T-helper 2 cell treated with Interferon-gamma antibody and Interleukin-4, amounts not matched to agents 100 ng/mL and 5 ng/mL, for 36 hours (primary cell): ENCODE results near the gene CTIF. TPM values are rescaled to one million over a fixed set of nuclear protein-coding genes. Genes with fewer than 3 reads are reported as not detected.

Experiments
- intact Hi-C: fragments of 100-400 bp; cut with micrococcal nuclease; formaldehyde crosslinking; loops from one replicate; pipeline ENCODE4 v1.15.1; 2023
- total RNA-seq: library from RNA; stranded (reverse); gene quantifications from 2 replicates; pipeline ENCODE4 v1.2.3, GENCODE V29; 2022

CTIF gene
- total RNA-seq, 1 donor from 2014 or later: 2.4 TPM

- intact Hi-C loops: no loop called here
These were observed 288.7 kb downstream of the CTIF start for GRCh38 chr18:48827291-48828193.

DNA sequence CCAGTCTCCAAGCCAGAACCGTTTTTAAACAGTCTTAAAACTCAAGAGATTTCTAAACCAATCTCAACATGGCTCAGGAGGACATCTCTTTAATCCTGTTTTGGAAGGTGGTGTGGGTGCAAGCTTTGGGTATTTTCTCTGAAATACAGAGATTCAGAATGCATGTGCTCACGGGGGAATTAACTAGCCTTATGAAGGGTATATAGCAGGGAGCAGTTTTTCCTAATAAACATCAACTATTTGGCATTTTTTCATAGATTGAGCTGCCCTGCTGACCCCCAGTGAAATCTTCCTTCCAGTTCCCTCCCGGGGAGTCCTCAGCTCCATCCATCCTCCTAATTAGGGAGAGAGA is 289.3 kb downstream of the CTIF start:
- intact Hi-C loops: no loop called here

DNA sequence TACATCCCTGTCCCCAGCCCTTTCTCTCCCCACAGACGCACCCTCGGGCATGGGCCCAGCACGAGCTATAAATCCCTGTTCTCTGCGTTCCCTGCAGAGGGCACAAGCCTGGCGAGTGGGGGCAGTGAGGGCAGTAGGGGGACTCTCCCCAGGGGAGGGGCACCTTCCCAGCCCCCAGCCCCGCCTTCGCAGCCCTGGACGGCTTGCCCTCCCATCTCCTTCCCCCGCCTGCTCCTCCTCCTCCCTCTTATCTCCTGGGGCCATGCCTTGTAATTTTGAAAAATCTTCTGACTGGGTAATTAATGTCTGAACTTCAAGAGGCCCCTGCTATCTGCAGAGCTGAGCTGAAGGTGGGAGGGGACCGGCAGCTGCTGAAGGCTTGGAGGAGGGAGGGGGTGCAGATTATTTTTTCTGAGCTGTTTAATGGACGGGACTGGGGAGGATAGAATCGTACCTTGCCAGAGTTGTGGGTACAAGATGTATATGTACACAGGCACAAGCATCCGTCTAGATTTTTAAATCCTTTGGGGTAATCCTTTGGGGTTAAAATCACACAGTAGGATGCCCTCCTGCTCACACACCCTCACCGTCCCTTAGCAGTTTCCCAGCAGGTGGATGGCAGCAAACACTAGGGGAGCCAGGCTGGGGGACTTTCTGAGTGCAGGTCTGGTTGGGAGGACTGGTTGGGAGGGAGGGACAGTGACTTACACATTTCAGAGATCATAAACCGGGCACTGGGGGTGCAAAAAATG is 290.0 kb downstream of the CTIF start:
- intact Hi-C loops: no loop called here

GRCh38 chr18:48829443-48830149 is 290.8 kb downstream of the CTIF start:
- intact Hi-C loops: loop anchor here (5.0 to 10.0 kb wide), 3 partner anchors 52 to 1455 kb away; partner anchors contain the start of genes ACAA2, CXXC1 and MBD1

DNA sequence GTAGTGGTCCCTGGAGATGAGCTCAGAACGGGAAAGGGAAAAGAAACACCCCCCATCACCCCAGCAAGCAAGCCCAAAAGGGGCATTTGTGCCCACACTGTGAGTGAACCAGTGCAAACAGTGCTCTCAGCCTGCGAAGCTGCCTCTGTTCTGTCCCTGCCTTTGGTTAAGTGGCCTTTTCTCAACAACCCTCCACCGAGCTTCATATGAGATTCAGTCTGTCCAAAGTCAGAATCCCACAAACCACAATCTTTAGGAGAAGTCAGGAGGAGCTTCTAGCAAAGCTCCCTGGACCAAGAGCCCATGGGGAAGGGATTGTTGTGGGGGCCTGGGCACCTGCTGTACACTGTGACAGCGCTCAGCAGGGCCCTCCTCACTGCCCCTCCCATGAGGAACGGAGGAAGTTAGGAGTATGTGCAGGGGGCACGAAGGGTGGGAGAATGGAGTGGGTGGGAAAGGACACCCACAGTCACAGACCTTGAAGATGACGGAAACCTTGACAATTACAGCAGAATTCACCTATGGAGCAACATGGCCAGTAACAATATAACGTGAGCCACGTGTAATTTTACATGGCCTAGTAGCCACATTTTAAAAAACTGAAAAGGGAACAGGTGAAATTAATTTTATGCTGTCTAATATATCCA is 292.4 kb downstream of the CTIF start:
- intact Hi-C loops: loop anchor here (5.0 to 10.0 kb wide), 3 partner anchors 54 to 1454 kb away; partner anchors contain the start of genes ACAA2, CXXC1 and MBD1

- intact Hi-C loops: loop anchor here (5.0 to 10.0 kb wide), 3 partner anchors 55 to 1453 kb away; partner anchors contain the start of genes ACAA2, CXXC1 and MBD1
These were observed 293.0 kb downstream of the CTIF start for GRCh38 chr18:48831802-48832201.

DNA sequence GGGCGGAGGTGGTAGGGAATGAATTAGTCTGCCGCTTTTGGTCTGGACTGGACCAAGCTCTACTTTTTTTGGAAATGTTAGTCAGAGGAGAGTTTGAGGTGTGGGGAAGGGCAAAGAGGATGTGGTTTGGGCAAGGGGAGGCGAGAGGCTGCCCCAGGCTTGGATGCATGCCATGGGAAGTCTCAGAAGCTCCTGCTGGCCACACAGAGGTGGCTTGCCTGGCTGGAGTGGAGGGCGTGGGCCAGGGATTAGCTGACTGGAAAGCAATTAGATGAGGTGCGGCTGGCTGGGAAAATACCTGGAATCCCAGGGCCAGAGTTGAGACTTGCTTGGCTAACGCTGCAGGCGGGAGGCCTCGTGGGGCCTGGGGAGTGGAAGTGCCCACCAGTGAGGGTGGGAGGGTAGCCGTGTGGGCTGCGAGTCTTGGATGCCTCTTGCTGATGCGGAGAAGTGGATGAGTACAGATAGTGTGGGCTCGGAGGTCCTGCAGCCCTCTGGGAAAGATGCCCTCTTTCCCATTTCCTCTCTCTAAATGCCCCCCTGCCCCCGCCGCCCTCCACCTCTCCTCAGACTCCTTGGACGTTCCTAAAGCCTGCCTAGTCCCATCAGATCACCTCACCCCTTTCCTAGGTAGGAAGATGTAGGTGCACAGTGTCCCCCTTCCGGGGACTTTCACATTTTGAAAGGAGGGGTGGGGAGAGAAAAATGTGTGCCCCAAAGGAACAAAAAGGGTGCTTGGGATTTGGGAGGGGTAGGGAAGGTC is 294.3 kb downstream of the CTIF start:
- intact Hi-C loops: loop anchor here (5.0 to 10.0 kb wide), 3 partner anchors 56 to 1452 kb away; partner anchors contain the start of genes ACAA2, CXXC1 and MBD1

- intact Hi-C loops: loop anchor here (1.0 to 10.0 kb wide), 7 partner anchors 8 to 1451 kb away; partner anchors contain the start of genes ACAA2, CXXC1 and MBD1
These were observed 295.0 kb downstream of the CTIF start for GRCh38 chr18:48833701-48834412.

- intact Hi-C loops: loop anchor here (1.0 to 10.0 kb wide), 7 partner anchors 8 to 1450 kb away; partner anchors contain the start of genes ACAA2, CXXC1 and MBD1
These were observed 295.7 kb downstream of the CTIF start for GRCh38 chr18:48834413-48835031.

- intact Hi-C loops: loop anchor here (2.0 to 10.0 kb wide), 3 partner anchors 20 to 1450 kb away; partner anchors contain the start of genes CXXC1 and MBD1
These were observed 296.3 kb downstream of the CTIF start for GRCh38 chr18:48835119-48835518.

GRCh38 chr18:48835745-48836170 is 296.9 kb downstream of the CTIF start:
- intact Hi-C loops: loop anchor here (2.0 to 10.0 kb wide), 3 partner anchors 21 to 1449 kb away; partner anchors contain the start of genes CXXC1 and MBD1

GRCh38 chr18:48836231-48836805 is 297.5 kb downstream of the CTIF start:
- intact Hi-C loops: loop anchor here (10.0 kb wide), 1 partner anchor 1448 kb away; the partner anchor contains the start of genes CXXC1 and MBD1

GRCh38 chr18:48836806-48837615 is 298.2 kb downstream of the CTIF start:
- intact Hi-C loops: loop anchor here (10.0 kb wide), 1 partner anchor 1448 kb away; the partner anchor contains the start of genes CXXC1 and MBD1

- intact Hi-C loops: loop anchor here (10.0 kb wide), 1 partner anchor 1447 kb away; the partner anchor contains the start of genes CXXC1 and MBD1
These were observed 298.8 kb downstream of the CTIF start for GRCh38 chr18:48837676-48838075.

DNA sequence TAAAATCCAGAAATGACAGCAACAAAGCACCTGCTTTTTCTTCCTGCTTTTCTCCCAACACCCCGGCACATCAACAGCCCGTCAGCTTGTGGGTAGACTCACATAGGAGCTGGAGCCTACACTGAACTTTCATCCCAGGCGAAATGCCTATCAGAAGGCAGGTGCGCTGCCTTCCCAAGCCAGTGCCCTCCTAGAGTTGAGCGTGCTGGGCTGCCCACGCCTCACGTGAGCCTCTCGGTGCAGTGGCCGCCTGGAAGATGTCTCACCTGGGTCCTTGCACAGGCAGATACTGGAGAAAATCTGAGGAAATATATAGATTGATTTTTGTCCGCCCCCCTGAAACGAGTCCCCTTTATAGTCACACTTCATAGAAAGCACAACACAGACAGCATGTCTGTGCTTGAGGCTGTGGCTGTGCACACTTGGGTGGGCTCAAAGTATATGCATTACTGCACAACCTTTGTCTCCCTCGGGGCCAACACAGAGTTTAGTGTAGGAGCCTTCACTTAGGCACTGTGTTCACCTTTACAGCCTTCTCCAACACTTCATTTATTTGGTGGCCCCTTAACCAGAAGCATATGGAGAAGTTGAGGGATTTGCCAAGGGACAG is 299.4 kb downstream of the CTIF start:
- intact Hi-C loops: loop anchor here (10.0 kb wide), 1 partner anchor 1447 kb away; the partner anchor contains the start of genes CXXC1 and MBD1
